Karpas-422 (cell line): ENCODE data around the gene RPL7A. TPM values are rescaled to one million over a fixed set of nuclear protein-coding genes. Genes with fewer than 3 reads are reported as not detected.

Source experiments
- DNase-seq: peaks from one replicate; pipeline ENCODE4 v3.0.0-alpha.2; 2015
- H2AFZ ChIP-seq: fragments of 200-600 bp; sonication (generic); 2 replicates; pipeline ENCODE4 v1.6.1; 2014; ENCODE audit warnings: antibody characterized with exemption, low read length, mixed read lengths
- H3K27ac ChIP-seq: fragments of 200-600 bp; sonication (generic); 2 replicates; pipeline ENCODE4 v1.5.1; 2014; ENCODE audit warnings: mild to moderate bottlenecking, low read length, moderate library complexity
- H3K27me3 ChIP-seq: fragments of 200-600 bp; sonication (generic); 2 replicates; pipeline ENCODE4 v1.6.1; 2014; ENCODE audit warnings: low read length, mixed read lengths
- H3K36me3 ChIP-seq: fragments of 200-600 bp; sonication (generic); 2 replicates; pipeline ENCODE4 v1.6.1; 2014; ENCODE audit warnings: low read length, mixed read lengths; ENCODE audit not compliant: insufficient read depth
- H3K4me1 ChIP-seq: fragments of 200-600 bp; sonication (generic); 2 replicates; pipeline ENCODE4 v1.6.1; 2014; ENCODE audit warnings: mild to moderate bottlenecking, low read length, mixed read lengths
- H3K4me2 ChIP-seq: fragments of 200-600 bp; sonication (generic); 2 replicates; pipeline ENCODE4 v1.6.1; 2014; ENCODE audit warnings: low read length, low read depth, mild to moderate bottlenecking; ENCODE audit not compliant: poor library complexity, severe bottlenecking
- H3K4me3 ChIP-seq: fragments of 200-600 bp; sonication (generic); 2 replicates; pipeline ENCODE4 v1.5.1; 2014; ENCODE audit warnings: mild to moderate bottlenecking, antibody characterized with exemption, low read length, mixed read lengths
- H3K79me2 ChIP-seq: fragments of 200-600 bp; sonication (generic); 2 replicates; pipeline ENCODE4 v1.6.1; 2014; ENCODE audit warnings: mild to moderate bottlenecking, low read length, mixed read lengths
- H3K9ac ChIP-seq: fragments of 200-600 bp; sonication (generic); 2 replicates; pipeline ENCODE4 v1.6.0; 2014; ENCODE audit warnings: low read length
- H3K9me2 ChIP-seq: fragments of 200-600 bp; sonication (generic), shearing (Covaris generic); replicated peaks from 2 replicates; pipeline ENCODE4 v1.6.0; 2014; ENCODE audit warnings: mild to moderate bottlenecking, low read length, moderate library complexity; ENCODE audit not compliant: insufficient read depth
- H3K9me3 ChIP-seq: fragments of 300-700, 200-600 bp; sonication (generic); 2 replicates; pipeline ENCODE4 v1.6.1; 2014; ENCODE audit warnings: low read length, mixed read lengths
- H4K20me1 ChIP-seq: fragments of 200-600 bp; sonication (generic); 2 replicates; pipeline ENCODE4 v1.6.1; 2014; ENCODE audit warnings: mild to moderate bottlenecking, antibody characterized with exemption, low read length, low read depth; ENCODE audit not compliant: insufficient read depth
- total RNA-seq: library from RNA; depleted of rRNA; stranded (reverse); fragments of >200 nt; shearing (Covaris generic); gene quantifications from 2 replicates; pipeline ENCODE4 v1.2.3, GENCODE V29; 2014; ENCODE audit warnings: low replicate concordance

The RPL7A gene
- total RNA-seq, 1 experiment from 2014 or later = 2,407 TPM

DNA sequence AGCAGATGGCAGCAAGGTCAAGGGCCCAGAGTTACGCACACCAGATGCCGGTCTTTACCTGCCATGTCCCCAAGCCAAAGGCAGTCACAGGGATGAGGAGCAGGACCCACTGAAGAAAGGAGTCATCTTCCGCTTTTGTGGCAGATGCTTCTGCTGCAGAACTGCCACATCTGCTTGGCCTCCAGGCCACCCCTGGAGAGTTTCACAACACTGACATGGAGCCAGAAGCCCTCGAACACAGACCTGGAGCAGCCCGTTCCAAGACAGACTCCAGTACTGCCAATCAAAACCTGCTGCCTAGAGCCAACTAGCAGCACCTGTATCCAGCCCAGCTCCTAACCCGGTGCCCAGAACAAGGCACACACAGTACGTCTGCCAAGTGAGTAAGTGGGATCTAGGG, 6.7 kb downstream of the RPL7A start:
- DNase-seq = no peak
- no peak overlapping the region for H3K27ac ChIP-seq
- peaks cover 26% of the 10 kb centered on the region for H3K79me2 ChIP-seq
- H3K4me3 ChIP-seq = peak overlapping the region; percentile 93; the same call in 1 of the 2 replicates
- peak overlapping the region; percentile 89 for H3K9ac ChIP-seq
- H4K20me1 ChIP-seq = peaks cover 8% of the 10 kb centered on the region
- no peaks in the 10 kb centered on the region for H3K27me3 ChIP-seq
- H3K9me2 ChIP-seq = no peaks in the 10 kb centered on the region
- H3K9me3 ChIP-seq = no peaks in the 10 kb centered on the region
- no peak overlapping the region for H2AFZ ChIP-seq
- H3K36me3 ChIP-seq = peaks cover 25% of the 10 kb centered on the region
- peak overlapping the region; percentile 90 for H3K4me2 ChIP-seq
- peaks cover 56% of the 10 kb centered on the region for H3K4me1 ChIP-seq

DNA sequence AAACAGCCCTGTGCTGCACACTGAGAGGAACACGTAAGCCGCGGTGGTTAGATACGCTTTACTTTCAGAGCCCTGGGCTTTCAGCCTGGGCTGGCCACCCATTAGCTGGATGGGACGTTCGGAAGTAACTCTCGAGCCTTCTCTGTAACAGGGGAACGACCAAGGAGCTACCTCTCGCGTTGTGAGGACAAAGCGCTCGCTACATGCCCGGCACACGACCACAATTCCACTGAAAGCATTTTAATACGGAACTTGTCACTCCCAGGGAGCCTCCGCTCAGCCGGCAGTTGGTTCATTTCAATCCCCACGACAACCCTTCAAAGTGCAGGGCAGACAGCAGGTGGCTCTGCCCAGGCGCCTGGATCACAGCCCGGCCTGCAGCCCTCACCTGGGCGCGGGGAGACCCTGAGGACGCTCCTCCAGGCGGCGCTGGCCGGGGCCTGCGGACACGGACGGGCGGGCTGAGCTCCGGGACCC, 7.9 kb downstream of the RPL7A start:
- Histone ChIP-seq H3K27ac (no peak overlapping the region), H3K9me2 (no peaks in the 10 kb centered on the region), H3K4me1 (peaks cover 44% of the 10 kb centered on the region), H3K9ac (peak overlapping the region; percentile 89), H3K4me3 (peak overlapping the region; percentile 93), H3K79me2 (peaks cover 20% of the 10 kb centered on the region), H3K4me2 (peak overlapping the region; percentile 90), H4K20me1 (0 out of 2 replicates have a peak, but pooled peaks cover 3% of the 10 kb centered on the region), H3K27me3 (no peaks in the 10 kb centered on the region), H3K36me3 (peaks cover 16% of the 10 kb centered on the region), H2AFZ (no peak overlapping the region), H3K9me3 (no peaks in the 10 kb centered on the region)
- peak; percentile 55 for DNase-seq

DNA sequence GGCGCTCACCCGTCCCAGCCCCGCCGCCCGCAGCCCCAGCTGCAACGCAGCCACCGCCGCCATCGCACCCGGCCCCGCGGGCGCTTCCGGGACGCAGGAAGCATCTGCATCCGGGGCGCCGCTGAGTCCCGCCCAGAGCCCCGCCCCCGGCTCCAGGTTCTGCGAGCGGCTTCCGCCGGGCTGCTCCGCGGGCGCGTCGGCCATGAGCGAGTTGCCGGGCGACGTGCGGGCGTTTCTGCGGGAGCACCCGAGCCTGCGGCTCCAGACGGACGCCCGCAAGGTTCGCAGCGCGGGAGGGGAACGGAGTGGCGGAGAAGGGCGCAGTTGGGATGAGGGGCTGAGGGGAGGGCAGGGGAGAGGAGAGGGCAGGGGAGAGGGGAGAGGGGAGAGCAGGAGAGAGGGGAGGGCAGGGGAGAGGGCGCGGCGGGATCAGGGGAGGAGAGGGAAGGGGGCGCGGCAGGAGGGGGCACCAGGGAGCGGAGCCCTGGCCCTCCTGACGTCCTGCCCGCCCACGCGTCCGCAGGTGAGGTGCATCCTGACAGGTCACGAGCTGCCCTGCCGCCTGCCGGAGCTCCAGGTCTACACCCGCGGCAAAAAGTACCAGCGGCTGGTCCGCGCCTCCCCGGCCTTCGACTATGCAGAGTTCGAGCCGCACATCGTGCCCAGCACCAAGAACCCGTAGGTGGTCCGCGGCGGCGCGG, 8.5 kb downstream of the RPL7A start, which contains the start of the genes SURF1 and SURF2:
TSS of gene SURF1 (minus strand) at position 97 of the 701 bp plus-strand sequence. CDS start at position 63, 34 bp downstream.
TSS of gene SURF2 (plus strand) at position 160 of the 701 bp plus-strand sequence. CDS start at position 203, 43 bp downstream.
- 0 out of 2 replicates have a peak, but pooled peaks cover 3% of the 10 kb centered on the region for H4K20me1 ChIP-seq
- peak within 1 kb of the TSS; percentile 90 for H3K4me2 ChIP-seq
- no peak within 1 kb of the TSS for H3K27ac ChIP-seq
- peak within 1 kb of the TSS; percentile 89 for H3K9ac ChIP-seq
- H3K9me2 ChIP-seq = no peaks in the 10 kb centered on the region
- H3K9me3 ChIP-seq = no peaks in the 10 kb centered on the region
- peak within 1 kb of the TSS; percentile 39; the same call in 1 of the 2 replicates for H2AFZ ChIP-seq
- H3K4me1 ChIP-seq = peaks cover 42% of the 10 kb centered on the region
- H3K36me3 ChIP-seq = peaks cover 12% of the 10 kb centered on the region
- H3K4me3 ChIP-seq = peak within 1 kb of the TSS; percentile 93
- peaks cover 20% of the 10 kb centered on the region for H3K79me2 ChIP-seq
- H3K27me3 ChIP-seq = no peaks in the 10 kb centered on the region
- peak; percentile 96 for DNase-seq

DNA sequence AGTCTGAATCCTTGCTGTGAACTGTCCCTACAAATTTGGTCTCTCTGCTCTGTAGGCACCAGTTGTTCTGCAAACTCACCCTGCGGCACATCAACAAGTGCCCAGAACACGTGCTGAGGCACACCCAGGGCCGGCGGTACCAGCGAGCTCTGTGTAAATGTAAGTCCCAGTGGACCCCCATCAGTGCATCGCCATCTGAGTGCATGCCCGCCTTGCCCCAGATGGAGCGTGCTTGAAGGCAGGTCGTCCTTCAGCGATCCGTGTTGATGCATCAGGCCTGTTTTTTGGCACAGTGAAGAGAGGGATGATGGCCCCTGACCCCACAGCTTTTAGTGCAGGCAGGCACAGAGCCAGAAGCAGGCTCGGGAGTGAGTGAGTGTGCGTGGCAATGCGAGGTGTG, 9.6 kb downstream of the RPL7A start:
- Histone ChIP-seq H3K9ac (peak overlapping the region; percentile 87), H3K36me3 (peaks cover 10% of the 10 kb centered on the region; the same call in 1 of the 2 replicates)

DNA sequence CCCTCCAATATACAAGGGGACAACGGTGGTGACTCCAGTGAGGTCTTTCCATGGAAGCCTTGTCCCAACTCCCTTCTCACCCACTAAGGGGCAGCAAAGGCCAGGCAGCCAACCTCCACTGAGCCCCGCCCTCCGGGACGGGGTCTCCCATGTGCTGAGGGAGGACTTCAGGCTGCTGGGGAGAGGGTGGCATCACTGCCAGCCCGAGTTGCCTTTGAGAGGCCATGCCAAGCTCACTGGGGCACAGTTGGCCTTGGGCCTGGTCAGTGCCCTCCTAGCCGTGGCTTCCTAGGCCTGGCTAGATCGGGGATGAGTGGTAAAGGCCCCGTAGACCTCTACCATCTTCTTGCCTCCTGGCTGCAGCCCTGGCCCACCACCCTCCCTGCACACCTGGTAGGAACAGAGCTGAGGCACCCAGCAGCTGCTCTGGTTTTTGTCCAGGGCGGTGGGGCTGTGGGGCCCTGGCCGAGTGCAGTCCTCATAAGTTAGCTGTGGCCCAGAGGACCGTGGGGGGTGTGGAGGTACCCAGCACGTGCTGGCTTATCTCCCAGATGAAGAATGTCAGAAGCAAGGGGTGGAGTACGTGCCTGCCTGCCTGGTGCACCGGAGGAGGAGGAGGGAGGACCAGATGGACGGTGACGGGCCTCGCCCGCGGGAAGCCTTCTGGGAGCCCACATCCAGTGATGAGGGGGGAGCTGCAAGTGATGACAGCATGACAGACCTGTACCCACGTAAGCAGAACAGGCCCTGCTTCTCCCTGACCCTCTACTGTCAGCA, 11.6 kb downstream of the RPL7A start:
- no peak overlapping the region for H3K9ac ChIP-seq
- H3K4me1 ChIP-seq = peaks cover 25% of the 10 kb centered on the region
- H3K4me2 ChIP-seq = no peak overlapping the region
- no peaks in the 10 kb centered on the region for H3K27me3 ChIP-seq
- 0 out of 2 replicates have a peak, but pooled peaks cover 2% of the 10 kb centered on the region for H4K20me1 ChIP-seq
- no peaks in the 10 kb centered on the region for H3K9me3 ChIP-seq
- no peak overlapping the region for H3K4me3 ChIP-seq
- no peaks in the 10 kb centered on the region for H3K9me2 ChIP-seq
- H3K79me2 ChIP-seq = peaks cover 20% of the 10 kb centered on the region
- H2AFZ ChIP-seq = no peak overlapping the region
- no peak overlapping the region for H3K27ac ChIP-seq
- peaks cover 19% of the 10 kb centered on the region; the same call in 1 of the 2 replicates for H3K36me3 ChIP-seq
- DNase-seq = no peak

More for the DNA sequence above, 9.6 kb downstream of the RPL7A start:
- no peak overlapping the region for H2AFZ ChIP-seq
- 0 out of 2 replicates have a peak, but pooled peaks cover under 1% of the 10 kb centered on the region for H4K20me1 ChIP-seq
- DNase-seq = no peak
- H3K4me3 ChIP-seq = peak overlapping the region; percentile 93
- H3K4me2 ChIP-seq = peak overlapping the region; percentile 82
- peaks cover 40% of the 10 kb centered on the region for H3K4me1 ChIP-seq
- H3K79me2 ChIP-seq = peaks cover 20% of the 10 kb centered on the region
- H3K9me3 ChIP-seq = no peaks in the 10 kb centered on the region
- no peaks in the 10 kb centered on the region for H3K9me2 ChIP-seq
- H3K27me3 ChIP-seq = no peaks in the 10 kb centered on the region
- H3K27ac ChIP-seq = no peak overlapping the region

DNA sequence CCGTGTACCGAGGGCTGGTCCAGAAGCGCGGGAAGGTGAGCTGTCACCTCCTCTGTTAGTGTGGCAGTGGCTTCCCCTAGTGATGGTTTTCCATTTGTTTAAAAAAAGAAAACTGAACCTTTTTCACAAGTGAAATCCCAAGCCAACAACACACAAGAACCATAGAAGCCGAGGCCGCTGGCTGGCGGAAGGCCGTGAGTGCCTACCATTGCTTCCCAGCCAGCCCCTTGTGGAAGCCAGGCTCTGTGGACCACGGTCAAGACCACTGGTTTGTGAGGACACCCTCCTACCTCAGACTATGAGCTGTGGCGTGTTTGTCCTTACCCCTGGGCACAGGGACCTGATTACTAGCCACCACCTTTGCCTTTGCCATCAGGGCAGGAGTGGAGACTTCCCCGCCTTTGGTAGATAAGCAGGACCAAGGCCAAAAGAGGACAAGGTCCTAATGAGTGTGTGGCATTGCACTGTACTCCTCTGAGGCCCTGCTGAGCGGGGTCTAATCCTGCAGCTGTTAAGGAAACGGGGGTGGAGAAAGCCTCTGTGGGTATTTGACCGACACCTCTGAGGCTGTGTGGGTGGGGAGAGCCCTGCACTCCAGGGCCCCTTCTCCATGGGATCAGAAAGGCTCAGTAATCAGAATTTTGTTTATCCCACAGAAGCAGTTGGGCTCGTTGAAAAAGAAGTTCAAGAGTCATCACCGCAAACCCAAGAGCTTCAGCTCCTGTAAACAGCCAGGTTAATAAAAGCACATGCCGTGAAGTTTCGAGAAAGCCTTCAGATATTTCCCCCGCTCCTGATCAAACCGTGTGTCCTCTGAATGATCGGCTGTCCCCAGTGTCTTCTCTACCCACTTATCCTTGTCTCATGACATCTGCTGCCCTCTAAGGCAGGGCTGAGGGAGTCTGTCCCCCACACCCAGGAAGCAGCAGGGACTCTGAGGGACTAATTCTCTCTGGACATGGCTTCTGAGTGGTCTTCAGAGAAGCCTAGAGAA, 12.7 kb downstream of the RPL7A start:
- H3K9me2 ChIP-seq = no peaks in the 10 kb centered on the region
- no peak for DNase-seq
- peaks cover 20% of the 10 kb centered on the region for H3K79me2 ChIP-seq
- 0 out of 2 replicates have a peak, but pooled peaks cover 2% of the 10 kb centered on the region for H4K20me1 ChIP-seq
- H3K9me3 ChIP-seq = no peaks in the 10 kb centered on the region
- peaks cover 20% of the 10 kb centered on the region; the same call in 1 of the 2 replicates for H3K36me3 ChIP-seq
- no peak overlapping the region for H3K9ac ChIP-seq
- no peak overlapping the region for H2AFZ ChIP-seq
- H3K4me2 ChIP-seq = no peak overlapping the region
- H3K27me3 ChIP-seq = no peaks in the 10 kb centered on the region
- no peak overlapping the region for H3K4me3 ChIP-seq
- no peak overlapping the region for H3K27ac ChIP-seq
- peaks cover 14% of the 10 kb centered on the region for H3K4me1 ChIP-seq

DNA sequence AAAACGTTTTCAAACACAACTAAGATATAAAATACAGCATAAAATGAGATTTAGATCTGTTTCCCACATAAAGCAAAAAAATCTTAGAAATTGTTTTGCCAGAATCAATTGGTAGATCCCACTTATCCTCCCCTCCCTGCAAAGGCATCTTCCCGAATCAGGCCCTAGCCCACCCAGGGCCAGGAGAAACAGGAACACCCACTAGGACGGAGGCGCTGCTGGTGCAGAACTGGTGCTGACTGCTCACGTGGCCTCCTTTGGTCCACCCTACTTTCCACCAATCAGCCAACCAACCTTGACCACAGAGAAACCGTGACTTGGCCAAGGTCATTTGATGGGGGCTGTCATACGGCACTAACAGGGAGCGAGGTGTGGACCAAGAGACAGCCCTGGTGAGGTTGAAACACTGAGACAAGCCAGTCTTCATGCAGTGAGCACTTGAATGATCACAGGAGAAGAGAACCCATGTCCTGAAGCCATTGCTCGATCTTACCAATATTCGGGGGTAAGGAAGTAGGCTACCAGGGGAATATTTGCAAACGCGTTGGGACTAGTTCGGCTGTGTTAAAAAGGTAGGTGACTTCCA, 13.6 kb downstream of the RPL7A start:
- no peak overlapping the region for H3K9ac ChIP-seq
- H3K79me2 ChIP-seq = peaks cover 16% of the 10 kb centered on the region
- H3K4me1 ChIP-seq = peaks cover 14% of the 10 kb centered on the region
- no peaks in the 10 kb centered on the region for H3K9me3 ChIP-seq
- H3K4me3 ChIP-seq = no peak overlapping the region
- no peak overlapping the region for H2AFZ ChIP-seq
- no peak overlapping the region for H3K4me2 ChIP-seq
- H4K20me1 ChIP-seq = 0 out of 2 replicates have a peak, but pooled peaks cover 2% of the 10 kb centered on the region
- no peak for DNase-seq
- peaks cover 22% of the 10 kb centered on the region; the same call in 1 of the 2 replicates for H3K36me3 ChIP-seq
- no peaks in the 10 kb centered on the region for H3K9me2 ChIP-seq
- no peaks in the 10 kb centered on the region for H3K27me3 ChIP-seq
- no peak overlapping the region for H3K27ac ChIP-seq
